NCI-H82 treated with DMSO at 0.1 percent for 48 hours (cell line): Measurements from ENCODE around the gene CELF2.

Experiments used
- DNase-seq: peaks from one replicate; lab custom pipeline; 2025; ENCODE audit not compliant: unreplicated experiment; lab: John Stamatoyannopoulos, UW

The CELF2 gene

DNA sequence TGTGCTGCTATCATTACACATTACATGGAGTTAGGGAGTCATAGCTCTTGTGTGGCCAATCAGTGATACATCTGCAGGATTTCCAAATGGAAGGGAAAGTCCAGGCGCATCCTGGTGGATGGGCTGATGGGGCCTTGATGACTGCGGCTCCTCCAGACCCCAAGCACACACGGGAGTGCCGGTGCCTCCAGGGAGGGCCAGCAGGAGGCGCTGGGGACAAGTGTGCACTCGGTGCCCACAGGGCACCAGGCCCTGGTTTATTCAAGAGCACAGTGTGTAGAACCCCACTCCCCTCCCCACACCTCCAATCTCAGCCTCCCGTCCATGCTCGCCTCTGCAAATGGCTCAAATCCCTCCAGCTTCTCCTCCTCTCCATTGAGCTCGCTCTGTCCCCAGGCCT is 349.8 kb downstream of the CELF2 start:
- no peak for DNase-seq

DNA sequence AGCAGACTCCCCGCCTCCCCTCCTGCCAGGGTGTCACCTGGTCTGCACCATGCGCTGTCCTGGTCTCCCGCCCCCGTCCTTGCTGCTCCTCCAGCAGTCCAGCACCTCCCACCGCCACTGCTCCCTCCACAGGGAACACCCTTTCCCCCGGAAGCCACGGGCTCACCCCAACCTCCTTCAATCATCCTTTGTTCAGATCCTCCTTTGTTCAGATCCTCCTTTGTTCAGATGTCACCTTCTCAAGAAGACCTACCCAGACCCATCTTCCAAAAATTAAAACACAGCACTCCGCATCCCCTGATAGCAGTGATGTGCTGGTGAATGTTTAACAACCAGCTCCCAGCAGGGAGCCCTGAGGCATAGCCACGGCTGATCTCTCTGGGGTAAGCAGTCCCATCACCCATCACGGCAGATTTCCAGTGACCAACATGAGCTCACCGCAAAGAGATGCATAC is 356.1 kb downstream of the CELF2 start:
- DNase-seq: no peak

DNA sequence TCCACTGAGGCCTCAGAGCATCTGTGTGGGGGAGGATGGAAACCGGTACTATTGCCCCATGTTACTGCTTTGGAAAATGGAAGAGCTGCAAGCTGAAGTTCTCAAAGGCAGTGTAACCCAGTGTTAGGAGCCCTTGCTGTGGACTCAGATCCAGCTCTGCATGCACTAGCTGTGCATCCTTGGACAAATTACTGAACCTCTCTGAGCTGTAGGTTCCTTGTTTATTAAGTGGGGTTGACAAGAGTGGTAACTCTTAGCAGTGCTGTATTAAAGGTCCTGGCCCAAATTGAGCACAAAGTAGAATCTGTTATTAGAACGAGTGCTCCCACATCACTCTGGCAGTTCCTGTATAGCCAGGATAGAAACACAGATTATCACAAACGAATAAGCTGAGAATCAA is 359.6 kb downstream of the CELF2 start:
- no peak for DNase-seq

DNA sequence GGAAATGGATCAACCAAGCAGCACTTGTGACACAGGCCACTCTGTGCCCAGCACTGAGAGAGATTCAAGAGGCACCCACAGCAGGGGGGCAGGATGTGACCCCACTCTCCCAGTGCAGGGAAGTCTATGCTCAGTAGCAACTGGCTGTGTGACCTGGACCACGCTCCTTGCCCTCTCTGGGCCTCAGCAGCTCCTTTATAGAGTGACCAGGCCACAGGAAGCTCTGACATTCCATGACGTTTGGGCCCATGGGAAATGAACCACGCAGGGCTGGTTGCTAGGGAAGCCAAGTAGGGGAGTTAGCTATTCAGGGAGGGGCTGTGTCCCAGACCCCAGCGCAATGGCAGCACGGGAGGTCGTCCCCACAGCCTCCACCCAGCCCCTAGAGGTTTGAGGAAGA is 361.2 kb downstream of the CELF2 start:
- no peak for DNase-seq

DNA sequence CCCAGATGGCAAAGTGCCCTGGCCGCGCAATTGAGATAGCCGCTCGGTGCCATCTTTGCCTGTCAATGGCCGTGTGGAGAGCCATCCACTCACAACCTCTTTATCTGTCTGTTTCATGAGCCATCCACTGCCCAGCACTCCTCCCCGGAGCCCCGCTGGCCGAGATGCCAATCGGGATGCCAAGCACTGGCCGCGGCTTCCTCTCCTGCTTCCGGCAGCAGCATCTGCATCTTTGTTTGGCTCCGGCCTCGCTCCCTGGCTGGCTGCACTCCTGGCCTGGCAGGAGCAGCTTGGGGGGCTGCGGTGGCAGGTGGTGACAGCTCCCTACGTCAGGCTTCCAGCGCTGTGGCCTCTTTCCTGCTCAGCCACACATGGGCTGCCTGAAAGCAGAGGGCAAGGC is 362.1 kb downstream of the CELF2 start:
- no peak for DNase-seq

DNA sequence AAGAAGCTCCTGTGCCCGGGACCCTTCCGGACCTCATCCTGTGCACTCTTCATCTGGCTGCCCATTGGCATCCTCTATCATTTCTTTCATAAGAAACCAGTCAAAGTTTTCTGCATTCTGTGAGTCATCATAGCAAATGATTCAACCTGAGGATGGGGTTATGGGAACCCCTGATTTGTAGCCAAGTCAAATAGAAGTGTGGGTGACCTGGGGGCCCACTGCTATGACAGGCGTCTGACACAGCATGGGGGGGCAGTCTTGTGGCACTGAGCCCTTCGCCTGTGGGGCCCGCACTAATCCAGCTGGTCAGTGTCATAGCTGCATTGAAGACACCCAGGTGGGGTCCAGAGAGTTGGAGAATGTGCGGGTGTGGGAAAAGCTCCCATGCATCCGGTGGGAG is 363.4 kb downstream of the CELF2 start:
- DNase-seq: no peak

DNA sequence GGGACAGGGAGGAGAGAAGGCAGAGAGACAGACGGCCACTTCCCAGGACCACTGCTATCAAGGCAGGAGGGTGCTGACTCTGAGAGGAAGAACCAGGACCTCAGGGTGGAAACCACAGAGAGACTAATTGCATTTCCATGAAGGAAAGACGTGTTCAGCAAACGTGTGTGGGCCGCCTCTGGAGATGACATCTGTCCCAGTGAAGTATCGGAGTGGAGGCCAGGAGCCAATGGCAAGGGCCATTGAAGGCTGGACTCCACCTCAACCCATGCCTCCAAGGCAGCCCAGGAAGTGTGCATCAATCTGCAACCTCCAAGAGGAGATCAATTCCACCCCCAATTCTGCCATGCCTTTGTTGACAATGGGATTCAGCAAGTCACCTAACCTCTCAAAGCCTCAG is 363.8 kb downstream of the CELF2 start:
- no peak for DNase-seq

DNA sequence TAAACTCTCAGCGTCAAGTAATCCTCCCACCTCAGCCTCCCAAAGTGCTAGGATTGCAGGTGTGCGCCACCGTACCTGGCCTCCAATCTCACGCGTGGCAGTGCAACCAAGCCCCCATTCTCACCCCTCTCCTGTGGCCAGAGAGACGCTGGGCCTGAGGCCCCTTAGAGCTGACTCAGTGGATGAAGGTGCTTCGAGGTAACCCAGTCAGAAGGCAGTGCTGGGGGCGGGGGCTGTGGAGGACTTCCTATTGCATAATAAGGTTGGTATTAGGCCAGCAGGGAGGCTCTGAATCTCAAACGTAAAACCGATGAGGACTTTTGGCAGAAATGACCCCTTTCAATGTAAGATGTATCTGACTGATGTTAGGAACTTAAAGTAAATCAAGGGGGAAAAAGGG is 364.5 kb downstream of the CELF2 start:
- no peak for DNase-seq

DNA sequence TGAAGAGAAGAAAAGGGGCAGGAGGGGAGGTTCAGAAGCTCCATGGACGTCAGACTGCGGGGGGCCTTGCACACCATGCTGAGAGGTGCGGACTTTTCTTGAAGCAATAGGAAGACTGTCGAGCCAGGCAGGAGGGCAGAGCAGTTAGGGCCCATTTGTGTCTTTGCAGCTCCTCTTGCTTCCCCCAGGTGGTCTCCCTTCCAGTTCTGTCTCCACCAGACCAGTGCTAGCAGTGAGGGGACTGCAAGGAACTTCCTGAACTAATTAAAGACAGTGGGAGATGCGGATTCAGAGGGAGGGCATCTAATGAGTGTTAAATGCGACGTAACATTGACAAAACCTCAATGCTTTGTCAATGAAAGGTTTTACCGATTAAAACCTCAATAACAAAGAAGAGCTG is 368.4 kb downstream of the CELF2 start:
- DNase-seq: no peak
